WTC11 (cell line): ENCODE data around the gene MAP1LC3A. TPM values are rescaled to one million over a fixed set of nuclear protein-coding genes. Genes with fewer than 3 reads are reported as not detected.

Source experiments
- ATAC-seq: fragments of 200-7000 bp; cut with Tn5 transposase; 2 replicates; pipeline ENCODE4 v1.10.0; 2021; ENCODE audit warnings: mild to moderate bottlenecking, moderate library complexity
- CTCF ChIA-PET: fragments of 300-600 bp; sonication (Branson Sonifier 250); formaldehyde crosslinking; loops from one replicate; lab custom pipeline; 2021; ENCODE audit warnings: antibody characterized with exemption; lab: Charles Lee
- POLR2A ChIA-PET: fragments of 350-600 bp; sonication (Branson Sonifier 250); formaldehyde crosslinking; loops from one replicate; lab custom pipeline; 2021; ENCODE audit warnings: antibody characterized with exemption; lab: Charles Lee
- DNase-seq: peaks from one replicate; pipeline ENCODE4 v3.0.0; 2021; ENCODE audit warnings: low spot score
- H3K27ac Mint-ChIP-seq: 2 replicates; pipeline ENCODE4 v1.8.0; 2021; ENCODE audit warnings: mixed read lengths
- H3K27me3 Mint-ChIP-seq: 2 replicates; pipeline ENCODE4 v1.8.0; 2021; ENCODE audit warnings: low read depth, mild to moderate bottlenecking, moderate library complexity, mixed read lengths
- H3K36me3 Mint-ChIP-seq: 2 replicates; pipeline ENCODE4 v1.8.0; 2021; ENCODE audit warnings: mixed read lengths
- H3K4me1 Mint-ChIP-seq: 2 replicates; pipeline ENCODE4 v1.8.0; 2022; ENCODE audit warnings: mixed read lengths
- H3K4me3 Mint-ChIP-seq: 2 replicates; pipeline ENCODE4 v1.8.0; 2021; ENCODE audit warnings: mild to moderate bottlenecking, moderate library complexity, mixed read lengths
- H3K9me3 Mint-ChIP-seq: 2 replicates; pipeline ENCODE4 v1.8.0; 2021; ENCODE audit warnings: mixed read lengths
- ELF4 ChIP-seq: sonication (generic); formaldehyde crosslinking; IDR thresholded peaks from 2 replicates; pipeline ENCODE4 v1.8.1; 2022; ENCODE audit warnings: low read depth, mild to moderate bottlenecking, moderate library complexity, missing genetic modification reagents
- ETV6 ChIP-seq: sonication (generic); formaldehyde crosslinking; IDR thresholded peaks from 2 replicates; pipeline ENCODE4 v1.8.1; 2022; ENCODE audit warnings: mild to moderate bottlenecking, missing genetic modification reagents
- FOXJ3 ChIP-seq: sonication (generic); formaldehyde crosslinking; IDR thresholded peaks from 2 replicates; pipeline ENCODE4 v1.9.0; 2021; ENCODE audit warnings: missing genetic modification reagents, mild to moderate bottlenecking, borderline replicate concordance
- JAZF1 ChIP-seq: fragments of 250-450 bp; sonication (Bioruptor Pico); IDR thresholded peaks from 2 replicates; pipeline ENCODE4 v1.9.0; 2021; ENCODE audit warnings: moderate library complexity, mild to moderate bottlenecking, inconsistent platforms
- NFATC4 ChIP-seq: fragments of 250-450 bp; sonication (Bioruptor Pico); IDR thresholded peaks from 2 replicates; pipeline ENCODE4 v1.9.0; 2021; ENCODE audit warnings: mild to moderate bottlenecking
- NR2C2 ChIP-seq: sonication (generic); formaldehyde crosslinking; IDR thresholded peaks from 2 replicates; pipeline ENCODE4 v1.8.0; 2022; ENCODE audit warnings: mild to moderate bottlenecking, missing genetic modification reagents
- NR3C1 ChIP-seq: sonication (generic); formaldehyde crosslinking; conservative IDR thresholded peaks from 2 replicates; pipeline ENCODE4 v1.8.1; 2023; ENCODE audit warnings: low read depth, mild to moderate bottlenecking, missing genetic modification reagents
- OVOL2 ChIP-seq: fragments of 250-450 bp; sonication (Bioruptor Pico); IDR thresholded peaks from 2 replicates; pipeline ENCODE4 v1.9.0; 2021; ENCODE audit warnings: mild to moderate bottlenecking, borderline replicate concordance
- SMAD3 ChIP-seq: sonication (generic); formaldehyde crosslinking; IDR thresholded peaks from 2 replicates; pipeline ENCODE4 v1.8.0; 2022; ENCODE audit warnings: missing genetic modification reagents, mild to moderate bottlenecking, borderline replicate concordance
- SMAD4 ChIP-seq: sonication (generic); formaldehyde crosslinking; IDR thresholded peaks from 2 replicates; pipeline ENCODE4 v1.8.0; 2022; ENCODE audit warnings: mild to moderate bottlenecking, missing genetic modification reagents
- TP53 ChIP-seq: sonication (generic); formaldehyde crosslinking; IDR thresholded peaks from 2 replicates; pipeline ENCODE4 v1.8.1; 2023; ENCODE audit warnings: mild to moderate bottlenecking, missing genetic modification reagents
- ZBTB21 ChIP-seq: sonication (generic); formaldehyde crosslinking; IDR thresholded peaks from 2 replicates; pipeline ENCODE4 v1.8.1; 2023; ENCODE audit warnings: mild to moderate bottlenecking, missing genetic modification reagents, borderline replicate concordance
- ZNF232 ChIP-seq: sonication (generic); formaldehyde crosslinking; IDR thresholded peaks from 2 replicates; pipeline ENCODE4 v1.8.0; 2022; ENCODE audit warnings: mild to moderate bottlenecking, missing genetic modification reagents
- ZNF317 ChIP-seq: sonication (generic); formaldehyde crosslinking; IDR thresholded peaks from 2 replicates; pipeline ENCODE4 v1.8.1; 2023; ENCODE audit warnings: low read depth, mild to moderate bottlenecking, moderate library complexity, missing genetic modification reagents, borderline replicate concordance
- ZNF671 ChIP-seq: fragments of 250-450 bp; sonication (Bioruptor Pico); IDR thresholded peaks from 2 replicates; pipeline ENCODE4 v1.8.0; 2021; ENCODE audit warnings: mild to moderate bottlenecking
- total RNA-seq: library from RNA; stranded (reverse); gene quantifications from 3 replicates; pipeline ENCODE4 v1.2.3, GENCODE V29; 2021
- TF ChIP-seq, protein P1 (sequence below): sonication (generic); formaldehyde crosslinking; IDR thresholded peaks from 2 replicates; pipeline ENCODE4 v1.8.0; 2023; ENCODE audit warnings: mild to moderate bottlenecking, missing genetic modification reagents
- TF ChIP-seq, protein P2 (sequence below): sonication (generic); formaldehyde crosslinking; IDR thresholded peaks from 2 replicates; pipeline ENCODE4 v1.8.0; 2022; ENCODE audit warnings: mild to moderate bottlenecking, missing genetic modification reagents
- TF ChIP-seq, protein P3 (sequence below): sonication (generic); formaldehyde crosslinking; IDR thresholded peaks from 2 replicates; pipeline ENCODE4 v1.8.0; 2022; ENCODE audit warnings: mild to moderate bottlenecking, missing genetic modification reagents
- TF ChIP-seq, protein P4 (sequence below): fragments of 250-450 bp; sonication (Bioruptor Pico); IDR thresholded peaks from 2 replicates; pipeline ENCODE4 v1.9.0; 2021; ENCODE audit warnings: mild to moderate bottlenecking

Gene MAP1LC3A
- total RNA-seq, 1 experiment from 2014 or later = 7.5 TPM

DNA sequence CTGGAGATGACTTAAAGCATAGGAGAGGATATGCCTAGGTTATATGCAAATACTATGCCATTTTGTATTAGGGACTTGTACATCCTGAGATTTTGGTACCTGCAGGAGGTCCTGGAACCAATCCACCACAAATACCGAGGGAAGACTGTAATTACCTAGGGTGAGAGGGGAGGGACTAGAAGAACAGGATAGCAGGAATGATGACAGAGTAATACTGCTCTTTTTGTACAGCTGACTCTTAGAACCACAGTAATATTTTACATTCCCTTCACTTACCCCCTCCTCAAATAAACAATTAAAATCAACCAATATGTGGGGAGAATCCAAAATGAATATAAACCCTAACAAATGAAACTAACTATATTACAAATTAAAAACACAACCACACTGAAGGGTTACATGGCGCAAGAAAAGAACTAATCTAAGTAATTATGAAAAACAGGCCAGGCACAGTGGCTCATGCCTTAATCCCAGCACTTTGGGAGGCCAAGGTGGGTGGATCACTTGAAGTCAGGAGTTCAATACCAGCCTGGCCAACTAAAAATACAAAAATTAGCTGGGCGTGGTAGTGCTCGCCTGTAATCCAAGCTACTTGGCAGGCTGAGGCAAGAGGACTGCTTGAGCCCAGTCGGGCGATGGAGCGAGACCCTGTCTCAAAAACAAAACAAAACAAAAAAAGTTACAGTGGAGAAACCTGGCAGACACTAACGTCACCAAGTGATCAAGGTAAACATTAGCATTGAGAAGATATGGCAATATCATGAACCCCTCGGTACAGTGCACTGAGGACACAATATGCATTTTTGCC lies 37.1 kb downstream of the MAP1LC3A start:
- Mint-ChIP-seq H3K36me3 (no peaks in the 10 kb centered on the region), H3K27me3 (no peaks in the 10 kb centered on the region), H3K4me1 (no peaks in the 10 kb centered on the region), H3K27ac (no peak overlapping the region), H3K4me3 (no peak overlapping the region), H3K9me3 (no peaks in the 10 kb centered on the region)
- DNase-seq (no peak), ATAC-seq (no peak)
- TF ChIP-seq ETV6 (CRISPR knock-in tag) (no peak), ZBTB21 (CRISPR knock-in tag) (no peak), JAZF1 (CRISPR knock-in tag) (no peak), TP53 (CRISPR knock-in tag) (no peak), ELF4 (CRISPR knock-in tag) (no peak), OVOL2 (CRISPR knock-in tag) (no peak), NR3C1 (CRISPR knock-in tag) (no peak), SMAD3 (CRISPR knock-in tag) (no peak), ZNF671 (CRISPR knock-in tag) (no peak), FOXJ3 (CRISPR knock-in tag) (no peak), NFATC4 (CRISPR knock-in tag) (no peak), ZNF232 (CRISPR knock-in tag) (no peak), SMAD4 (CRISPR knock-in tag) (no peak), ZNF317 (CRISPR knock-in tag) (no peak), NR2C2 (CRISPR knock-in tag) (no peak)
- TF ChIP-seq, protein P1, sequence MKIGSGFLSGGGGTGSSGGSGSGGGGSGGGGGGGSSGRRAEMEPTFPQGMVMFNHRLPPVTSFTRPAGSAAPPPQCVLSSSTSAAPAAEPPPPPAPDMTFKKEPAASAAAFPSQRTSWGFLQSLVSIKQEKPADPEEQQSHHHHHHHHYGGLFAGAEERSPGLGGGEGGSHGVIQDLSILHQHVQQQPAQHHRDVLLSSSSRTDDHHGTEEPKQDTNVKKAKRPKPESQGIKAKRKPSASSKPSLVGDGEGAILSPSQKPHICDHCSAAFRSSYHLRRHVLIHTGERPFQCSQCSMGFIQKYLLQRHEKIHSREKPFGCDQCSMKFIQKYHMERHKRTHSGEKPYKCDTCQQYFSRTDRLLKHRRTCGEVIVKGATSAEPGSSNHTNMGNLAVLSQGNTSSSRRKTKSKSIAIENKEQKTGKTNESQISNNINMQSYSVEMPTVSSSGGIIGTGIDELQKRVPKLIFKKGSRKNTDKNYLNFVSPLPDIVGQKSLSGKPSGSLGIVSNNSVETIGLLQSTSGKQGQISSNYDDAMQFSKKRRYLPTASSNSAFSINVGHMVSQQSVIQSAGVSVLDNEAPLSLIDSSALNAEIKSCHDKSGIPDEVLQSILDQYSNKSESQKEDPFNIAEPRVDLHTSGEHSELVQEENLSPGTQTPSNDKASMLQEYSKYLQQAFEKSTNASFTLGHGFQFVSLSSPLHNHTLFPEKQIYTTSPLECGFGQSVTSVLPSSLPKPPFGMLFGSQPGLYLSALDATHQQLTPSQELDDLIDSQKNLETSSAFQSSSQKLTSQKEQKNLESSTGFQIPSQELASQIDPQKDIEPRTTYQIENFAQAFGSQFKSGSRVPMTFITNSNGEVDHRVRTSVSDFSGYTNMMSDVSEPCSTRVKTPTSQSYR (CRISPR knock-in tag) = no peak
- TF ChIP-seq, protein P2, sequence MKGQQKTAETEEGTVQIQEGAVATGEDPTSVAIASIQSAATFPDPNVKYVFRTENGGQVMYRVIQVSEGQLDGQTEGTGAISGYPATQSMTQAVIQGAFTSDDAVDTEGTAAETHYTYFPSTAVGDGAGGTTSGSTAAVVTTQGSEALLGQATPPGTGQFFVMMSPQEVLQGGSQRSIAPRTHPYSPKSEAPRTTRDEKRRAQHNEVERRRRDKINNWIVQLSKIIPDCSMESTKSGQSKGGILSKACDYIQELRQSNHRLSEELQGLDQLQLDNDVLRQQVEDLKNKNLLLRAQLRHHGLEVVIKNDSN (CRISPR knock-in tag) = no peak
- TF ChIP-seq, protein P3, sequence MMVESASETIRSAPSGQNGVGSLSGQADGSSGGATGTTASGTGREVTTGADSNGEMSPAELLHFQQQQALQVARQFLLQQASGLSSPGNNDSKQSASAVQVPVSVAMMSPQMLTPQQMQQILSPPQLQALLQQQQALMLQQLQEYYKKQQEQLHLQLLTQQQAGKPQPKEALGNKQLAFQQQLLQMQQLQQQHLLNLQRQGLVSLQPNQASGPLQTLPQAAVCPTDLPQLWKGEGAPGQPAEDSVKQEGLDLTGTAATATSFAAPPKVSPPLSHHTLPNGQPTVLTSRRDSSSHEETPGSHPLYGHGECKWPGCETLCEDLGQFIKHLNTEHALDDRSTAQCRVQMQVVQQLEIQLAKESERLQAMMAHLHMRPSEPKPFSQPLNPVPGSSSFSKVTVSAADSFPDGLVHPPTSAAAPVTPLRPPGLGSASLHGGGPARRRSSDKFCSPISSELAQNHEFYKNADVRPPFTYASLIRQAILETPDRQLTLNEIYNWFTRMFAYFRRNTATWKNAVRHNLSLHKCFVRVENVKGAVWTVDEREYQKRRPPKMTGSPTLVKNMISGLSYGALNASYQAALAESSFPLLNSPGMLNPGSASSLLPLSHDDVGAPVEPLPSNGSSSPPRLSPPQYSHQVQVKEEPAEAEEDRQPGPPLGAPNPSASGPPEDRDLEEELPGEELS (CRISPR knock-in tag) = no peak
- TF ChIP-seq, protein P4, sequence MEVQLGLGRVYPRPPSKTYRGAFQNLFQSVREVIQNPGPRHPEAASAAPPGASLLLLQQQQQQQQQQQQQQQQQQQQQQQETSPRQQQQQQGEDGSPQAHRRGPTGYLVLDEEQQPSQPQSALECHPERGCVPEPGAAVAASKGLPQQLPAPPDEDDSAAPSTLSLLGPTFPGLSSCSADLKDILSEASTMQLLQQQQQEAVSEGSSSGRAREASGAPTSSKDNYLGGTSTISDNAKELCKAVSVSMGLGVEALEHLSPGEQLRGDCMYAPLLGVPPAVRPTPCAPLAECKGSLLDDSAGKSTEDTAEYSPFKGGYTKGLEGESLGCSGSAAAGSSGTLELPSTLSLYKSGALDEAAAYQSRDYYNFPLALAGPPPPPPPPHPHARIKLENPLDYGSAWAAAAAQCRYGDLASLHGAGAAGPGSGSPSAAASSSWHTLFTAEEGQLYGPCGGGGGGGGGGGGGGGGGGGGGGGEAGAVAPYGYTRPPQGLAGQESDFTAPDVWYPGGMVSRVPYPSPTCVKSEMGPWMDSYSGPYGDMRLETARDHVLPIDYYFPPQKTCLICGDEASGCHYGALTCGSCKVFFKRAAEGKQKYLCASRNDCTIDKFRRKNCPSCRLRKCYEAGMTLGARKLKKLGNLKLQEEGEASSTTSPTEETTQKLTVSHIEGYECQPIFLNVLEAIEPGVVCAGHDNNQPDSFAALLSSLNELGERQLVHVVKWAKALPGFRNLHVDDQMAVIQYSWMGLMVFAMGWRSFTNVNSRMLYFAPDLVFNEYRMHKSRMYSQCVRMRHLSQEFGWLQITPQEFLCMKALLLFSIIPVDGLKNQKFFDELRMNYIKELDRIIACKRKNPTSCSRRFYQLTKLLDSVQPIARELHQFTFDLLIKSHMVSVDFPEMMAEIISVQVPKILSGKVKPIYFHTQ (CRISPR knock-in tag) = no peak
- POLR2A ChIA-PET = interaction anchor here (0.9 kb wide), 1 partner anchor 143 kb away, joined by 3 read pairs; no protein-coding TSS in a partner anchor
- CTCF ChIA-PET = interaction anchor here (0.6 kb wide), 1 partner anchor 174 kb away, joined by 3 read pairs; no protein-coding TSS in a partner anchor
